Fibroblast of skin of back (primary cell): ENCODE measurements around the gene CFDP1.
"Not testable (repeated sequence)": the region's sequence is repeated elsewhere in the genome, so short reads cannot be mapped to it uniquely, and the experiment has no call there.

Experiments used
- DNase-seq: peaks from one replicate; pipeline ENCODE4 v3.0.0-alpha.2; 2013

The CFDP1 gene

GRCh38 chr16:75458439-75458838 lies 25.1 kb upstream of the CFDP1 start:
- no peak for DNase-seq

GRCh38 chr16:75458029-75458428 lies 24.7 kb upstream of the CFDP1 start:
- no peak for DNase-seq

- no peak for DNase-seq
These were observed 24.2 kb upstream of the CFDP1 start for GRCh38 chr16:75457485-75458021.

GRCh38 chr16:75456971-75457370 lies 23.7 kb upstream of the CFDP1 start:
- DNase-seq, result no peak

- DNase-seq, result not testable (repeated sequence)
These were observed 23.2 kb upstream of the CFDP1 start for GRCh38 chr16:75456486-75456885.

- DNase-seq, result no peak
These were observed 22.4 kb upstream of the CFDP1 start for GRCh38 chr16:75455677-75456076.

- no peak for DNase-seq
These were observed 19.3 kb upstream of the CFDP1 start for GRCh38 chr16:75452464-75453190.

GRCh38 chr16:75446416-75446815 lies 13.1 kb upstream of the CFDP1 start:
- no peak for DNase-seq

- DNase-seq, result no peak
These were observed 12.0 kb upstream of the CFDP1 start for GRCh38 chr16:75445298-75445697.

- DNase-seq, result peak; percentile 80
These were observed 10.0 kb upstream of the CFDP1 start for GRCh38 chr16:75443298-75443697.

- peak; percentile 93 for DNase-seq
These were observed 570 bp upstream of the CFDP1 start for GRCh38 chr16:75433732-75434413.

- no peak for DNase-seq
These were observed 3.5 kb downstream of the CFDP1 start for GRCh38 chr16:75429621-75430403.

- peak; percentile 37 for DNase-seq
These were observed 6.8 kb downstream of the CFDP1 start for GRCh38 chr16:75426524-75426923.

- DNase-seq, result not testable (repeated sequence)
These were observed 9.1 kb downstream of the CFDP1 start for GRCh38 chr16:75424105-75424762.

- DNase-seq, result no peak
These were observed 9.6 kb downstream of the CFDP1 start for GRCh38 chr16:75423723-75424104.

GRCh38 chr16:75421820-75422126 lies 11.5 kb downstream of the CFDP1 start:
- no peak for DNase-seq

- peak; percentile 72 for DNase-seq
These were observed 12.1 kb downstream of the CFDP1 start for GRCh38 chr16:75420987-75421819.

- peak; percentile 26 for DNase-seq
These were observed 16.3 kb downstream of the CFDP1 start for GRCh38 chr16:75416904-75417565.

GRCh38 chr16:75415169-75415905 lies 18.0 kb downstream of the CFDP1 start:
- DNase-seq, result no peak

GRCh38 chr16:75413951-75414350 lies 19.4 kb downstream of the CFDP1 start:
- DNase-seq, result no peak

- no peak for DNase-seq
These were observed 26.4 kb downstream of the CFDP1 start for GRCh38 chr16:75406943-75407342.
